K562 (cell line): ENCODE data around the gene CNOT10. TPM values are rescaled to one million over a fixed set of nuclear protein-coding genes. Genes with fewer than 3 reads are reported as not detected.

Experiments
- CC2D1A ChIP-seq: fragments of 450-650 bp; IDR thresholded peaks from 2 replicates; pipeline ENCODE4 v1.6.1; 2017; ENCODE audit warnings: mild to moderate bottlenecking
- ESRRA ChIP-seq: fragments of 450-650 bp; IDR thresholded peaks from 2 replicates; pipeline ENCODE4 v1.6.1; 2014; ENCODE audit warnings: low read depth, mild to moderate bottlenecking, moderate library complexity, borderline replicate concordance
- GABPB2 ChIP-seq: fragments of 250-450 bp; sonication (Bioruptor Pico); conservative IDR thresholded peaks from 2 replicates; pipeline ENCODE4 v1.5.1; 2021; ENCODE audit warnings: mild to moderate bottlenecking
- LCOR ChIP-seq: sonication (generic); formaldehyde crosslinking; IDR thresholded peaks from 2 replicates; pipeline ENCODE4 v1.8.0; 2022; ENCODE audit warnings: mild to moderate bottlenecking, missing genetic modification reagents
- MAZ ChIP-seq, 2 experiments: fragments of 450-650 bp in 1 of 2; sonication (generic) in 1 of 2; formaldehyde crosslinking; IDR thresholded peaks in 1 of 2; conservative IDR thresholded peaks in 1 of 2; 2 replicates each; pipeline versions ENCODE4 v1.4.0 to v1.5.0; 2020; ENCODE audit warnings: mild to moderate bottlenecking in 1 of 2, missing genetic modification reagents in 1 of 2
- MCM2 ChIP-seq: fragments of 450-650 bp; IDR thresholded peaks from 2 replicates; pipeline ENCODE4 v1.6.1; 2017; ENCODE audit warnings: low read depth, mild to moderate bottlenecking
- MEIS2 ChIP-seq: fragments of 450-650 bp; IDR thresholded peaks from 2 replicates; pipeline ENCODE4 v1.6.1; 2014; ENCODE audit warnings: mild to moderate bottlenecking; ENCODE audit not compliant: partially characterized antibody
- MTA1 ChIP-seq: fragments of 450-650 bp; IDR thresholded peaks from 2 replicates; pipeline ENCODE4 v1.6.1; 2017; ENCODE audit warnings: borderline replicate concordance
- MTA2 ChIP-seq: fragments of 450-650 bp; IDR thresholded peaks from 2 replicates; pipeline ENCODE4 v1.6.1; 2016; ENCODE audit warnings: low read depth
- NCOR1 ChIP-seq: fragments of 450-650 bp; IDR thresholded peaks from 2 replicates; pipeline ENCODE4 v1.6.1; 2016; ENCODE audit warnings: mild to moderate bottlenecking, moderate library complexity
- SAFB2 ChIP-seq: fragments of 200-400 bp; formaldehyde crosslinking; IDR thresholded peaks from 2 replicates; pipeline ENCODE4 v1.6.1; 2018; ENCODE audit warnings: borderline replicate concordance, low read length, low read depth, moderate library complexity; ENCODE audit not compliant: severe bottlenecking
- SLC30A9 ChIP-seq: fragments of 250-450 bp; sonication (Bioruptor Pico); IDR thresholded peaks from 2 replicates; pipeline ENCODE4 v1.8.0; 2022; ENCODE audit warnings: mild to moderate bottlenecking, moderate library complexity
- SMAD4 ChIP-seq: fragments of 250-450 bp; sonication (Bioruptor Pico); conservative IDR thresholded peaks from 2 replicates; pipeline ENCODE4 v1.8.0; 2021; ENCODE audit warnings: inconsistent platforms, mild to moderate bottlenecking, moderate library complexity
- SOX6 ChIP-seq: fragments of 450-650 bp; IDR thresholded peaks from 2 replicates; pipeline ENCODE4 v1.6.1; 2014; ENCODE audit warnings: mild to moderate bottlenecking
- STAT5B ChIP-seq: fragments of 250-450 bp; sonication (Bioruptor Pico); IDR thresholded peaks from 2 replicates; pipeline ENCODE4 v1.8.0; 2021; ENCODE audit warnings: mild to moderate bottlenecking, inconsistent platforms
- ZNF197 ChIP-seq: fragments of 200-800 bp; sonication (Bioruptor generic); IDR thresholded peaks from 2 replicates; pipeline ENCODE4 v1.6.1; 2016; ENCODE audit warnings: low read depth, missing genetic modification characterization, missing compliant biosample characterization
- ZNF785 ChIP-seq: fragments of 250-450 bp; sonication (Bioruptor Pico); IDR thresholded peaks from 2 replicates; pipeline ENCODE4 v1.4.0; 2020; ENCODE audit warnings: mild to moderate bottlenecking
- ZNF830 ChIP-seq: fragments of 250-450 bp; sonication (Bioruptor Pico); IDR thresholded peaks from 2 replicates; pipeline ENCODE4 v1.5.0; 2021; ENCODE audit warnings: mild to moderate bottlenecking
- polyA plus RNA-seq, 8 experiments: library from polyadenylated mRNA; depleted of rRNA in 4 of 8; stranded (reverse) in 5 of 8; unstranded in 3 of 8; fragments of >200 nt; fragmentation: Nextera tagmentation in 2 of 8; fragmentation: Illumina TruSeq in 1 of 8; extraction: Ambion mirVana in 2 of 8; extraction: Trizol in 1 of 8; gene quantifications; 2 replicates each; pipeline versions ENCODE4 v1.2.1 to v1.2.3, GENCODE V29; 2011 to 2014; ENCODE audit warnings: inconsistent platforms in 1 of 8, missing spikeins in 1 of 8
- total RNA-seq, 7 experiments: library from RNA; depleted of rRNA in 6 of 7; stranded (reverse); fragments of >200 nt in 6 of 7; fragmentation: Illumina TruSeq in 2 of 7; extraction: Trizol in 2 of 7; gene quantifications; 2 replicates each; pipeline versions ENCODE4 v1.2.1 to v1.2.3, GENCODE V29; 2011 to 2021; ENCODE audit warnings: low replicate concordance in 1 of 7
- TF ChIP-seq, protein P1 (sequence below): fragments of 450-650 bp; IDR thresholded peaks from 2 replicates; pipeline ENCODE4 v1.6.1; 2016
- TF ChIP-seq, protein P2 (sequence below): IDR thresholded peaks from 2 replicates; pipeline ENCODE4 v1.6.1; 2012; ENCODE audit warnings: low read depth, low read length, improper control_type of control experiment, borderline replicate concordance
- TF ChIP-seq, protein P3 (sequence below): sonication (generic); formaldehyde crosslinking; IDR thresholded peaks from 2 replicates; pipeline ENCODE4 v1.8.0; 2023; ENCODE audit warnings: missing genetic modification reagents, mild to moderate bottlenecking, borderline replicate concordance

CNOT10 gene
- total and polyA plus RNA-seq, 9 of the 15 experiments (the other 6 are each of a cell fraction or from before 2014, with no cell fraction given), result 35.7 to 114 (median 81.9) TPM

DNA sequence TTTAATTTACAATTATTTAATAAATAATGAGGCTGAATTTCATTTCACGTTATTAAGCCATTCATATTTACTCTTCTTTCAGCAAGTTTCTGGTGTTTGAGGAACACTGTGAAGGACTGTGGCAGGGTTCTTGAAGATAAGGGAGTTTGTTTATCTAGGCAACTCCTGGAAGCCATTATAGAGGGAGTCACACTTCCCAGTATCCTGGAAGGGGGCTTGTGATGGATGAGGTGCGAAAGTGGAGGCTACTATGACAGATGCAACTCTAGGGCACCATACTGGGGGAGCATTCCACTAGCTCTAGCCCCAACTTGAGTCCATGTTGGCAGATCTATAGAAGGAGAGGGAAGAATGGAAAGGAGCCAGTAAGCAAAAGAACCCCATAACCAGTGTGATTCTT, 14.4 kb downstream of the CNOT10 start (continued):
- TF ChIP-seq, protein P1, sequence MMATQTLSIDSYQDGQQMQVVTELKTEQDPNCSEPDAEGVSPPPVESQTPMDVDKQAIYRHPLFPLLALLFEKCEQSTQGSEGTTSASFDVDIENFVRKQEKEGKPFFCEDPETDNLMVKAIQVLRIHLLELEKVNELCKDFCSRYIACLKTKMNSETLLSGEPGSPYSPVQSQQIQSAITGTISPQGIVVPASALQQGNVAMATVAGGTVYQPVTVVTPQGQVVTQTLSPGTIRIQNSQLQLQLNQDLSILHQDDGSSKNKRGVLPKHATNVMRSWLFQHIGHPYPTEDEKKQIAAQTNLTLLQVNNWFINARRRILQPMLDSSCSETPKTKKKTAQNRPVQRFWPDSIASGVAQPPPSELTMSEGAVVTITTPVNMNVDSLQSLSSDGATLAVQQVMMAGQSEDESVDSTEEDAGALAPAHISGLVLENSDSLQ, result peak; percentile 54
- TF ChIP-seq ESRRA (no peak), MTA2 (peak; percentile 44; the same call in 1 of the 2 replicates), MEIS2 (peak; percentile 95), LCOR (CRISPR knock-in tag) (no peak), ZNF830 (CRISPR knock-in tag) (no peak), CC2D1A (no peak), MAZ (CRISPR knock-in tag; conservative IDR thresholded peaks at IDR 0.05 in 1 of 2, IDR thresholded peaks at IDR 0.05 in 1 of 2) (peak in 1 of 2 experiments; percentile 41; a peak in 1 of 4 replicates), STAT5B (CRISPR knock-in tag) (no peak), NCOR1 (peak; percentile 49), SLC30A9 (CRISPR knock-in tag) (no peak), SMAD4 (no peak; the same call in 1 of the 2 replicates), GABPB2 (CRISPR knock-in tag) (no peak), MCM2 (no peak), MTA1 (peak; percentile 46; the same call in 1 of the 2 replicates), SOX6 (peak; percentile 75), SAFB2 (no peak), ZNF785 (CRISPR knock-in tag) (no peak), ZNF197 (no peak)
- TF ChIP-seq, protein P2, sequence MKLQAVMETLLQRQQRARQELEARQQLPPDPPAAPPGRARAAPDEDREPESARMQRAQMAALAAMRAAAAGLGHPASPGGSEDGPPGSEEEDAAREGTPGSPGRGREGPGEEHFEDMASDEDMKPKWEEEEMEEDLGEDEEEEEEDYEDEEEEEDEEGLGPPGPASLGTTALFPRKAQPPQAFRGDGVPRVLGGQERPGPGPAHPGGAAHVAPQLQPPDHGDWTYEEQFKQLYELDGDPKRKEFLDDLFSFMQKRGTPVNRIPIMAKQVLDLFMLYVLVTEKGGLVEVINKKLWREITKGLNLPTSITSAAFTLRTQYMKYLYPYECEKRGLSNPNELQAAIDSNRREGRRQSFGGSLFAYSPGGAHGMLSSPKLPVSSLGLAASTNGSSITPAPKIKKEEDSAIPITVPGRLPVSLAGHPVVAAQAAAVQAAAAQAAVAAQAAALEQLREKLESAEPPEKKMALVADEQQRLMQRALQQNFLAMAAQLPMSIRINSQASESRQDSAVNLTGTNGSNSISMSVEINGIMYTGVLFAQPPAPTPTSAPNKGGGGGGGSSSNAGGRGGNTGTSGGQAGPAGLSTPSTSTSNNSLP, result peak; percentile 5; the same call in 1 of the 2 replicates
- TF ChIP-seq, protein P3, sequence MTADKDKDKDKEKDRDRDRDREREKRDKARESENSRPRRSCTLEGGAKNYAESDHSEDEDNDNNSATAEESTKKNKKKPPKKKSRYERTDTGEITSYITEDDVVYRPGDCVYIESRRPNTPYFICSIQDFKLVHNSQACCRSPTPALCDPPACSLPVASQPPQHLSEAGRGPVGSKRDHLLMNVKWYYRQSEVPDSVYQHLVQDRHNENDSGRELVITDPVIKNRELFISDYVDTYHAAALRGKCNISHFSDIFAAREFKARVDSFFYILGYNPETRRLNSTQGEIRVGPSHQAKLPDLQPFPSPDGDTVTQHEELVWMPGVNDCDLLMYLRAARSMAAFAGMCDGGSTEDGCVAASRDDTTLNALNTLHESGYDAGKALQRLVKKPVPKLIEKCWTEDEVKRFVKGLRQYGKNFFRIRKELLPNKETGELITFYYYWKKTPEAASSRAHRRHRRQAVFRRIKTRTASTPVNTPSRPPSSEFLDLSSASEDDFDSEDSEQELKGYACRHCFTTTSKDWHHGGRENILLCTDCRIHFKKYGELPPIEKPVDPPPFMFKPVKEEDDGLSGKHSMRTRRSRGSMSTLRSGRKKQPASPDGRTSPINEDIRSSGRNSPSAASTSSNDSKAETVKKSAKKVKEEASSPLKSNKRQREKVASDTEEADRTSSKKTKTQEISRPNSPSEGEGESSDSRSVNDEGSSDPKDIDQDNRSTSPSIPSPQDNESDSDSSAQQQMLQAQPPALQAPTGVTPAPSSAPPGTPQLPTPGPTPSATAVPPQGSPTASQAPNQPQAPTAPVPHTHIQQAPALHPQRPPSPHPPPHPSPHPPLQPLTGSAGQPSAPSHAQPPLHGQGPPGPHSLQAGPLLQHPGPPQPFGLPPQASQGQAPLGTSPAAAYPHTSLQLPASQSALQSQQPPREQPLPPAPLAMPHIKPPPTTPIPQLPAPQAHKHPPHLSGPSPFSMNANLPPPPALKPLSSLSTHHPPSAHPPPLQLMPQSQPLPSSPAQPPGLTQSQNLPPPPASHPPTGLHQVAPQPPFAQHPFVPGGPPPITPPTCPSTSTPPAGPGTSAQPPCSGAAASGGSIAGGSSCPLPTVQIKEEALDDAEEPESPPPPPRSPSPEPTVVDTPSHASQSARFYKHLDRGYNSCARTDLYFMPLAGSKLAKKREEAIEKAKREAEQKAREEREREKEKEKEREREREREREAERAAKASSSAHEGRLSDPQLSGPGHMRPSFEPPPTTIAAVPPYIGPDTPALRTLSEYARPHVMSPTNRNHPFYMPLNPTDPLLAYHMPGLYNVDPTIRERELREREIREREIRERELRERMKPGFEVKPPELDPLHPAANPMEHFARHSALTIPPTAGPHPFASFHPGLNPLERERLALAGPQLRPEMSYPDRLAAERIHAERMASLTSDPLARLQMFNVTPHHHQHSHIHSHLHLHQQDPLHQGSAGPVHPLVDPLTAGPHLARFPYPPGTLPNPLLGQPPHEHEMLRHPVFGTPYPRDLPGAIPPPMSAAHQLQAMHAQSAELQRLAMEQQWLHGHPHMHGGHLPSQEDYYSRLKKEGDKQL (CRISPR knock-in tag), result no peak
